Measurements from ENCODE around the gene GPR89A. TPM values are rescaled to one million over a fixed set of nuclear protein-coding genes. Genes with fewer than 3 reads are reported as not detected.
A peak's percentile ranks its signal among the peaks of the same experiment; 100 is the strongest.

Gene GPR89A
- total RNA-seq, 1 donor from 2014 or later = 31.4 TPM

GRCh38 chr1:145705622-145706021 is 97.8 kb downstream of the GPR89A start:
- Mint-ChIP-seq H3K27me3 (no peaks in the 10 kb centered on the region), H3K27ac (no peak overlapping the region), H3K36me3 (ENCODE audit: insufficient read depth) (no peaks in the 10 kb centered on the region), H3K4me3 (ENCODE audit: low read depth) (no peak overlapping the region), H3K9me3 (ENCODE audit: low read depth) (peaks cover 3% of the 10 kb centered on the region), H3K4me1 (ENCODE audit: low read depth) (peaks cover 21% of the 10 kb centered on the region)
- DNase-seq (ENCODE audit: low spot score, unreplicated experiment) = no peak
- TF ChIP-seq, protein P1, sequence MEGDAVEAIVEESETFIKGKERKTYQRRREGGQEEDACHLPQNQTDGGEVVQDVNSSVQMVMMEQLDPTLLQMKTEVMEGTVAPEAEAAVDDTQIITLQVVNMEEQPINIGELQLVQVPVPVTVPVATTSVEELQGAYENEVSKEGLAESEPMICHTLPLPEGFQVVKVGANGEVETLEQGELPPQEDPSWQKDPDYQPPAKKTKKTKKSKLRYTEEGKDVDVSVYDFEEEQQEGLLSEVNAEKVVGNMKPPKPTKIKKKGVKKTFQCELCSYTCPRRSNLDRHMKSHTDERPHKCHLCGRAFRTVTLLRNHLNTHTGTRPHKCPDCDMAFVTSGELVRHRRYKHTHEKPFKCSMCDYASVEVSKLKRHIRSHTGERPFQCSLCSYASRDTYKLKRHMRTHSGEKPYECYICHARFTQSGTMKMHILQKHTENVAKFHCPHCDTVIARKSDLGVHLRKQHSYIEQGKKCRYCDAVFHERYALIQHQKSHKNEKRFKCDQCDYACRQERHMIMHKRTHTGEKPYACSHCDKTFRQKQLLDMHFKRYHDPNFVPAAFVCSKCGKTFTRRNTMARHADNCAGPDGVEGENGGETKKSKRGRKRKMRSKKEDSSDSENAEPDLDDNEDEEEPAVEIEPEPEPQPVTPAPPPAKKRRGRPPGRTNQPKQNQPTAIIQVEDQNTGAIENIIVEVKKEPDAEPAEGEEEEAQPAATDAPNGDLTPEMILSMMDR (IDR thresholded peaks at IDR 0.05; ENCODE audit: unreplicated experiment) = no peak

GRCh38 chr1:145706086-145706664 is 98.4 kb downstream of the GPR89A start:
- Mint-ChIP-seq H3K9me3 (ENCODE audit: low read depth) (peaks cover 3% of the 10 kb centered on the region), H3K4me1 (ENCODE audit: low read depth) (peaks cover 25% of the 10 kb centered on the region), H3K36me3 (ENCODE audit: insufficient read depth) (no peaks in the 10 kb centered on the region), H3K27me3 (no peaks in the 10 kb centered on the region), H3K4me3 (ENCODE audit: low read depth) (peak overlapping the region; percentile 66), H3K27ac (peak overlapping the region; percentile 42)
- DNase-seq (ENCODE audit: low spot score, unreplicated experiment) = no peak
- TF ChIP-seq, protein P1 (IDR thresholded peaks at IDR 0.05; ENCODE audit: unreplicated experiment) = no peak

DNA sequence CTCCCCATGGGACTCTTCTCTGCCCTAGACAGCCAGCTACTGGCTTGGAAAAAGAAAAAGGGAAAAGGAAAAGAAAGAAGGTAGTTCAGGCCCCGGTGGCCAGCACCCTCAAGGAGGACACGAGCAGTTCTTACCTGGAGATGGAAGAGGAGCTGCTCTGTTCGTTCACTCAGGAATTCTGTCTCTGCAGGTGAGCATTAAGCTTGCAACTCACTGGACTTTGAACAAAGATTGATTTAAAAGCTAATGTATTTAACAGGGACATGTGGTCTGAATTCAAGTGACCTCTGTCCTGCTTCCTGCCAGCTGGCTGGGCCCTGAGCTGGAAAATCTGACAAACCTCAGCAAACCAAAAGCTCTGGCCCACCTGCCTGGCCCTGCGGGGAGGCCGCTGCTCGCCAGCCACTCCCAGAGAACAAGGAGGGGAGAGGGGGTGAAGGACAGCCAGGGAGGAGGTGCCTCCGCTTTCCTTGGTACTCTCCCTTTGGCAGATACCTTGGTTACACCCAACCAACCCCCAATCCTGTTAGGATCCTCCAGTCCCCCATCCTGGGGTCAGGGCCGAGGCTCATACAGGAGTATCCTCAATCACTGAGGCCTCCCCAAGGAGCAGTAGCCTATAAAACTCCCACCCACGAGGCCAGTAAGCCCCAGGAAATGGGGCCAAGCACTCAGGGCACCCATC is 99.5 kb downstream of the GPR89A start, which contains the start of gene PDZK1:
PDZK1 (minus strand) TSS at position 186 of the 685 bp plus-strand sequence. CDS start 19,347 bp downstream, outside the sequence.
- H3K36me3 Mint-ChIP-seq (ENCODE audit: insufficient read depth) = no peaks in the 10 kb centered on the region
- H3K27me3 Mint-ChIP-seq = no peaks in the 10 kb centered on the region
- peaks cover 3% of the 10 kb centered on the region for H3K9me3 Mint-ChIP-seq (ENCODE audit: low read depth)
- peaks cover 29% of the 10 kb centered on the region for H3K4me1 Mint-ChIP-seq (ENCODE audit: low read depth)
- TF ChIP-seq, protein P1 (IDR thresholded peaks at IDR 0.05; ENCODE audit: unreplicated experiment) = no peak
- peak within 1 kb of the TSS; percentile 66 for H3K4me3 Mint-ChIP-seq (ENCODE audit: low read depth)
- H3K27ac Mint-ChIP-seq = peak within 1 kb of the TSS; percentile 76
- DNase-seq (ENCODE audit: low spot score, unreplicated experiment) = no peak

- no peaks in the 10 kb centered on the region for H3K27me3 Mint-ChIP-seq
- no peaks in the 10 kb centered on the region for H3K36me3 Mint-ChIP-seq (ENCODE audit: insufficient read depth)
- TF ChIP-seq, protein P1 (IDR thresholded peaks at IDR 0.05; ENCODE audit: unreplicated experiment) = no peak
- peaks cover 3% of the 10 kb centered on the region for H3K9me3 Mint-ChIP-seq (ENCODE audit: low read depth)
- no peak for DNase-seq (ENCODE audit: low spot score, unreplicated experiment)
- H3K4me1 Mint-ChIP-seq (ENCODE audit: low read depth) = peaks cover 29% of the 10 kb centered on the region
- peak overlapping the region; percentile 12 for H3K27ac Mint-ChIP-seq
- no peak overlapping the region for H3K4me3 Mint-ChIP-seq (ENCODE audit: low read depth)
Observed at GRCh38 chr1:145708063-145708462, 100.3 kb downstream of the GPR89A start.

DNA sequence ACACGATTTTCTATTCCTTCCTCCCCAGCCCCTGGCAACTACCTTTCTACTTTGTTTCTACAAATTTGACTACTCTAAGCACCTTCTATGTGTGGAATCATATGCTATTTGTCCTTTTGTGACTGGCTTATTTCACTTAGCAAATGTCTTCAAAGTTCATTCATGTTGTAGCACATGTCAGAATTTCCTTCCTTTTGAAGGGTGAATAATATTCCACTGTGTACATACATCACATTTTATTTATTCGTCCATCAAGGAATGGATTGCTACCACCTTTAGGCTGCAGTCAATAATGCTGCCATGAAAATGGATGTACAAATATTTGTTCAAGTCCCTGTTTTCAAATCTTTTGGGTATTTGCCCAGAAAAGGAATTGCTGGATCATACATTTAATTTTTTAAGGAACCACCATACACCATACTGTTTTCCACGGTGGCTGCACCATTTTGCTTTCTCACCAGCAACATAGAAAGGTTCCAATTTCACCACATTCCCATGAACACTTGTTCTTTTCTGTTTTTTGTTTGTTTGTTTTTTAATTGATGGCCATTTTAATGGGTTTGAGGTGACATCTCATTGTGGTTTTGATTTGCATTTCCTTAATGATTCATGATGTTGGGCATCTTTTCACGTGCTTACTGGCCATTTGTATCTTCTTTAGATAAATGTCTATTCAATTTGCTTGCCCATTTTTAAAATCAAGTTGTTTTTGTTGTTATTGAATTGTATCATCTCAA is 102.7 kb downstream of the GPR89A start:
- TF ChIP-seq, protein P1 (IDR thresholded peaks at IDR 0.05; ENCODE audit: unreplicated experiment) = no peak
- Mint-ChIP-seq H3K9me3 (ENCODE audit: low read depth) (peaks cover 3% of the 10 kb centered on the region), H3K36me3 (ENCODE audit: insufficient read depth) (no peaks in the 10 kb centered on the region), H3K4me1 (ENCODE audit: low read depth) (peaks cover 31% of the 10 kb centered on the region), H3K27me3 (no peaks in the 10 kb centered on the region), H3K4me3 (ENCODE audit: low read depth) (no peak overlapping the region), H3K27ac (no peak overlapping the region)
- no peak for DNase-seq (ENCODE audit: low spot score, unreplicated experiment)
